GM12878 (cell line): ENCODE data around the gene SDCCAG8. TPM values are rescaled to one million over a fixed set of nuclear protein-coding genes. Genes with fewer than 3 reads are reported as not detected.
A peak's percentile ranks its signal among the peaks of the same experiment; 100 is the strongest.

Experiments
- ATAC-seq: fragments of 200-7000 bp; cut with Tn5 transposase; 3 replicates; pipeline ENCODE4 v1.9.1; 2020; ENCODE audit warnings: mild to moderate bottlenecking, moderate library complexity
- BruUV-seq: library from RNA; stranded (reverse); fragments of 400-500 nt; replicated peaks from 2 replicates; lab custom pipeline; 2021; lab: Mats Ljungman, UMichigan
- CTCF ChIA-PET: fragments of 300-600 bp; sonication (Branson Sonifier 250); formaldehyde crosslinking; extraction: SDS; loops from one replicate; lab custom pipeline; 2021; ENCODE audit warnings: inconsistent platforms; lab: Yijun Ruan, JAX
- POLR2A ChIA-PET: fragments of 350-600 bp; formaldehyde crosslinking; extraction: SDS; loops from one replicate; lab custom pipeline; 2021; ENCODE audit warnings: inconsistent platforms; lab: Charles Lee
- RAD21 ChIA-PET: fragments of 300-600 bp; sonication (Branson Sonifier 250); formaldehyde crosslinking; loops from one replicate; lab custom pipeline; 2023; ENCODE audit warnings: antibody characterized with exemption; ENCODE audit not compliant: unreplicated experiment; lab: Charles Lee
- SMC1A ChIA-PET: fragments of 300-600 bp; sonication (Branson Sonifier 250); formaldehyde crosslinking; loops from one replicate; lab custom pipeline; 2023; ENCODE audit not compliant: unreplicated experiment, uncharacterized antibody; lab: Charles Lee
- DNase-seq: peaks from one replicate; pipeline ENCODE4 v3.0.0-alpha.2; 2011; ENCODE audit warnings: low read depth, low spot score
- FAIRE-seq: peaks from 3 replicates; lab custom pipeline; 2011; peaks lifted over from hg19 to GRCh38; lab: Jason Lieb, UNC
- H2AFZ ChIP-seq: 2 replicates; pipeline ENCODE4 v1.6.0; 2011; ENCODE audit warnings: low read depth, low read length, control low read depth; ENCODE audit not compliant: control insufficient read depth
- H3K27ac ChIP-seq: 2 replicates; pipeline ENCODE4 v1.5.1; 2011; ENCODE audit warnings: control low read depth; ENCODE audit not compliant: control insufficient read depth, insufficient read depth
- H3K27me3 ChIP-seq, 2 experiments: replicated peaks in 1 of 2; 2 replicates each; pipeline versions ENCODE4 v1.6.0 to v1.6.1; 2011; ENCODE audit warnings: low read length in 1 of 2; ENCODE audit not compliant: control insufficient read depth in 2 of 2, insufficient read depth in 2 of 2
- H3K36me3 ChIP-seq, 2 experiments: 2 replicates each; pipeline ENCODE4 v1.5.1; 2011; ENCODE audit warnings: low read length in 1 of 2; ENCODE audit not compliant: control insufficient read depth in 2 of 2, insufficient read depth in 2 of 2
- H3K4me1 ChIP-seq: 2 replicates; pipeline ENCODE4 v1.6.1; 2011; ENCODE audit warnings: mild to moderate bottlenecking, low read length, moderate library complexity, mixed read lengths; ENCODE audit not compliant: control insufficient read depth, insufficient read depth
- H3K4me2 ChIP-seq: 2 replicates; pipeline ENCODE4 v1.6.0; 2011; ENCODE audit warnings: control low read depth; ENCODE audit not compliant: control insufficient read depth, insufficient read depth
- H3K4me3 ChIP-seq: fragments of 200-600 bp; sonication (generic); 2 replicates; pipeline ENCODE4 v1.5.1; 2016
- H3K79me2 ChIP-seq: 2 replicates; pipeline ENCODE4 v1.6.0; 2011; ENCODE audit warnings: low read length; ENCODE audit not compliant: control insufficient read depth, insufficient read depth
- H3K9ac ChIP-seq: 2 replicates; pipeline ENCODE4 v1.8.0; 2011; ENCODE audit warnings: low read length, control low read depth, mixed read lengths; ENCODE audit not compliant: control insufficient read depth, insufficient read depth
- H3K9me3 ChIP-seq: replicated peaks from 3 replicates; pipeline ENCODE4 v1.5.1; 2011; ENCODE audit warnings: mild to moderate bottlenecking, low read length; ENCODE audit not compliant: control insufficient read depth, insufficient read depth
- H4K20me1 ChIP-seq: 2 replicates; pipeline ENCODE4 v1.6.0; 2011; ENCODE audit not compliant: control insufficient read depth, insufficient read depth
- MLLT1 ChIP-seq: fragments of 450-650 bp; IDR thresholded peaks from 2 replicates; pipeline ENCODE4 v1.6.1; 2016; ENCODE audit warnings: mild to moderate bottlenecking
- NBN ChIP-seq: fragments of 450-650 bp; IDR thresholded peaks from 2 replicates; pipeline ENCODE4 v1.6.1; 2016
- PAX8 ChIP-seq: fragments of 450-650 bp; IDR thresholded peaks from 2 replicates; pipeline ENCODE4 v1.6.1; 2017; ENCODE audit warnings: mild to moderate bottlenecking, moderate library complexity
- POLR2AphosphoS2 ChIP-seq: IDR thresholded peaks from 2 replicates; pipeline ENCODE4 v1.6.1; 2011; ENCODE audit warnings: low read depth, mild to moderate bottlenecking, low read length, improper control_type of control experiment, moderate library complexity
- ZSCAN29 ChIP-seq: fragments of 450-650 bp; IDR thresholded peaks from 2 replicates; pipeline ENCODE4 v1.6.1; 2017; ENCODE audit warnings: mild to moderate bottlenecking, moderate library complexity
- WGBS: methylation state at CpG from one replicate; pipeline ENCODE4 v1.1.6; 2016; ENCODE audit warnings: low lambda C conversion rate; ENCODE audit not compliant: insufficient replicate concordance, insufficient coverage; ENCODE audit errors: missing lambda C conversion rate; 5-methylcytosine and 5-hydroxymethylcytosine counted together
- in situ Hi-C: fragments of 300-500 bp; cut with MboI; formaldehyde crosslinking; loops from 9 replicates; pipeline ENCODE4 v1.14.3; 2018; ENCODE audit warnings: mixed read lengths
- intact Hi-C: fragments of 100-400 bp; cut with micrococcal nuclease; formaldehyde crosslinking; loops from one replicate; pipeline ENCODE4 v1.14.2; 2022; ENCODE audit not compliant: unreplicated experiment
- polyA plus RNA-seq, 11 experiments: library from polyadenylated mRNA; depleted of rRNA in 4 of 11; unstranded in 6 of 11; stranded (reverse) in 5 of 11; fragments of >200 nt; fragmentation: Nextera tagmentation in 4 of 11; fragmentation: Illumina TruSeq in 1 of 11; extraction: Ambion mirVana in 4 of 11; extraction: Trizol in 1 of 11; gene quantifications; 1 replicate in 1 of 11; 2 replicates in 10 of 11; pipeline versions ENCODE4 v1.2.1 to v1.2.3, GENCODE V29; 2011 to 2016; ENCODE audit warnings: inconsistent platforms in 2 of 11, missing spikeins in 2 of 11, low read depth in 1 of 11
- total RNA-seq, 4 experiments: library from RNA; depleted of rRNA in 3 of 4; stranded (reverse); fragments of >200 nt in 3 of 4; fragmentation: Illumina TruSeq in 1 of 4; extraction: Trizol in 1 of 4; gene quantifications; 2 replicates each; pipeline versions ENCODE4 v1.2.1 to v1.2.3, GENCODE V29; 2013 to 2021

SDCCAG8 gene
- total and polyA plus RNA-seq, 10 of the 15 experiments (the other 5 are each of a cell fraction or from before 2014, with no cell fraction given): 15.0 to 25.6 (median 20.6) TPM

- Histone ChIP-seq H3K4me3 (no peak overlapping the region), H3K27ac (no peak overlapping the region), H2AFZ (no peak overlapping the region; the same call in 1 of the 2 replicates), H3K9me3 (no peaks in the 10 kb centered on the region), H4K20me1 (no peaks in the 10 kb centered on the region), H3K27me3 (no peaks in the 10 kb centered on the region), H3K79me2 (no peaks in the 10 kb centered on the region), H3K36me3 (peaks cover 1 to 2% of the 10 kb centered on the region in 2 experiments; a peak in 2 of 4 replicates), H3K4me1 (peaks cover 5% of the 10 kb centered on the region), H3K4me2 (no peak overlapping the region), H3K9ac (no peak overlapping the region)
- intact Hi-C loops: no loop called here
- FAIRE-seq (no peak), DNase-seq (no peak), ATAC-seq (peak; percentile 34; the same call in 2 of the 3 replicates)
- in situ Hi-C loops: no loop called here
- 36% methylated on average over 4 of the region's 4 CpGs for WGBS
- ChIA-PET SMC1A (interaction anchor here (1.3 kb wide), 1 partner anchor 16 kb away, joined by 6 read pairs; no protein-coding TSS in a partner anchor), RAD21 (no interaction called here), POLR2A (no interaction called here), CTCF (interaction anchor here (1.6 kb wide), 1 partner anchor 14 kb away, joined by 3 read pairs; the partner anchor contains the start of genes CEP170 and SDCCAG8)
- TF ChIP-seq PAX8: no peak
- TF ChIP-seq ZSCAN29: no peak
- no peak for TF ChIP-seq NBN
- TF ChIP-seq MLLT1: no peak
- TF ChIP-seq POLR2AphosphoS2: no peak
- no TSS peak for BruUV-seq
Measured at GRCh38 chr1:243269461-243269801, 13.6 kb downstream of the SDCCAG8 start.
